SK-N-SH (cell line): ENCODE results near the gene GPN2. TPM values are rescaled to one million over a fixed set of nuclear protein-coding genes. Genes with fewer than 3 reads are reported as not detected.

ENCODE experiments used
- CTCF ChIA-PET: fragments of 300-600, 350-600 bp; formaldehyde crosslinking; extraction: SDS; loops from one replicate; lab custom pipeline; 2021; lab: Yijun Ruan, JAX
- POLR2A ChIA-PET: fragments of 350-600 bp; sonication (Branson Sonifier 250); formaldehyde crosslinking; extraction: SDS; loops from one replicate; lab custom pipeline; 2020; ENCODE audit warnings: antibody characterized with exemption, inconsistent platforms; lab: Yijun Ruan, JAX
- DNase-seq: peaks from one replicate; pipeline ENCODE4 v3.0.0; 2012
- H2AFZ ChIP-seq: fragments of 200-600 bp; sonication (generic); 2 replicates; pipeline ENCODE4 v1.8.1; 2016; ENCODE audit warnings: antibody characterized with exemption, mild to moderate bottlenecking, low read depth
- H3F3A ChIP-seq: fragments of 200-600 bp; sonication (generic); replicated peaks from 2 replicates; pipeline ENCODE3; 2016; ENCODE audit warnings: antibody characterized with exemption, mild to moderate bottlenecking; ENCODE audit not compliant: insufficient read depth
- H3K27ac ChIP-seq, 2 experiments: fragments of 200-500 bp in 1 of 2; fragments of 200-600 bp in 1 of 2; sonication (Bioruptor generic) in 1 of 2; sonication (generic), shearing (Covaris generic) in 1 of 2; 2 replicates each; pipeline versions ENCODE4 v1.5.1 to v1.6.1; 2014 to 2016; ENCODE audit warnings: low read depth in 2 of 2, inconsistent platforms in 1 of 2, low read length in 1 of 2, mild to moderate bottlenecking in 1 of 2, mixed read lengths in 1 of 2
- H3K27me3 ChIP-seq: fragments of 200-600 bp; sonication (generic), shearing (Covaris generic); 2 replicates; pipeline ENCODE4 v1.6.1; 2016; ENCODE audit warnings: mixed run types; ENCODE audit not compliant: insufficient read depth
- H3K36me3 ChIP-seq, 2 experiments: fragments of 200-500 bp in 1 of 2; fragments of 200-600 bp in 1 of 2; sonication (Bioruptor generic) in 1 of 2; sonication (generic) in 1 of 2; replicated peaks in 1 of 2; 2 replicates each; pipeline versions ENCODE3 to v1.5.1; 2014 to 2016; ENCODE audit warnings: low read length in 1 of 2, mild to moderate bottlenecking in 1 of 2; ENCODE audit not compliant: insufficient read depth in 2 of 2, control insufficient read depth in 1 of 2
- H3K4me1 ChIP-seq, 2 experiments: fragments of 200-500 bp in 1 of 2; fragments of 200-600 bp in 1 of 2; sonication (Bioruptor generic) in 1 of 2; sonication (generic), shearing (Covaris generic) in 1 of 2; 2 replicates each; pipeline versions ENCODE4 v1.5.1 to v1.6.1; 2014 to 2016; ENCODE audit warnings: low read depth in 1 of 2, low read length in 1 of 2, mixed run types in 1 of 2; ENCODE audit not compliant: insufficient read depth in 2 of 2, control insufficient read depth in 1 of 2
- H3K4me2 ChIP-seq: fragments of 200-600 bp; sonication (generic), shearing (Covaris generic); 2 replicates; pipeline ENCODE4 v1.6.1; 2017; ENCODE audit warnings: mixed run types
- H3K4me3 ChIP-seq, 2 experiments: fragments of 200-500 bp in 1 of 2; fragments of 200-600 bp in 1 of 2; sonication (Bioruptor generic) in 1 of 2; sonication (generic), shearing (Covaris generic) in 1 of 2; 2 replicates each; pipeline versions ENCODE4 v1.5.1 to v1.8.1; 2014 to 2016; ENCODE audit warnings: low read depth in 2 of 2, inconsistent platforms in 1 of 2, low read length in 1 of 2, mild to moderate bottlenecking in 1 of 2, mixed read lengths in 1 of 2, moderate library complexity in 1 of 2
- H3K79me2 ChIP-seq: fragments of 200-600 bp; sonication (generic); 2 replicates; pipeline ENCODE4 v1.8.1; 2017; ENCODE audit warnings: mild to moderate bottlenecking; ENCODE audit not compliant: insufficient read depth
- H3K9ac ChIP-seq: fragments of 200-600 bp; sonication (generic); 2 replicates; pipeline ENCODE4 v1.6.1; 2017; ENCODE audit warnings: mixed run types
- H3K9me2 ChIP-seq: fragments of 200-600 bp; sonication (generic); 2 replicates; pipeline ENCODE4 v1.6.1; 2017; ENCODE audit warnings: mixed run types
- H3K9me3 ChIP-seq: fragments of 200-600 bp; sonication (generic); 2 replicates; pipeline ENCODE4 v1.6.1; 2017; ENCODE audit warnings: mixed run types, mild to moderate bottlenecking, moderate library complexity
- H4K20me1 ChIP-seq: fragments of 200-600 bp; sonication (generic); 2 replicates; pipeline ENCODE4 v1.6.1; 2017; ENCODE audit warnings: mild to moderate bottlenecking, mixed run types; ENCODE audit not compliant: insufficient read depth
- EP300 ChIP-seq, 2 experiments: IDR thresholded peaks; 2 replicates each; pipeline versions ENCODE4 v1.4.0 to v1.6.1; 2012; ENCODE audit warnings: borderline replicate concordance in 1 of 2, low read depth in 1 of 2, low read length in 1 of 2
- GATA2 ChIP-seq: sonication (generic); formaldehyde crosslinking; IDR thresholded peaks from 2 replicates; pipeline ENCODE4 v1.5.0; 2020; ENCODE audit warnings: mild to moderate bottlenecking, missing genetic modification reagents
- JUND ChIP-seq: IDR thresholded peaks from 2 replicates; pipeline ENCODE4 v1.4.0; 2012
- MEF2A ChIP-seq: IDR thresholded peaks from 2 replicates; pipeline ENCODE4 v1.4.0; 2012; ENCODE audit warnings: low read depth, borderline replicate concordance
- REST ChIP-seq: IDR thresholded peaks from 2 replicates; pipeline ENCODE4 v1.6.1; 2012; ENCODE audit warnings: mild to moderate bottlenecking, low read depth, low read length, moderate library complexity
- WGBS: methylation state at CpG from one replicate; pipeline ENCODE4 v1.1.6; 2017; ENCODE audit warnings: low lambda C conversion rate; 5-methylcytosine and 5-hydroxymethylcytosine counted together
- polyA plus RNA-seq, 3 experiments: library from polyadenylated mRNA; depleted of rRNA; stranded (reverse); fragments of >200 nt; gene quantifications; 2 replicates each; pipeline ENCODE4 v1.2.3, GENCODE V29; 2012

GPN2 gene
- polyA plus RNA-seq, 1 of the 3 experiments (the other 2 are of a cell fraction): 24.0 TPM

GRCh38 chr1:26921126-26921539 lies 31.1 kb upstream of the GPN2 start:
- H3K79me2 ChIP-seq: peaks cover 37% of the 10 kb centered on the region
- H3K4me3 ChIP-seq: peak overlapping the region; percentile 69 to 80
- H3K9ac ChIP-seq: no peak overlapping the region
- no peak for TF ChIP-seq GATA2 (CRISPR knock-in tag)
- TF ChIP-seq EP300 (IDR thresholded peaks at IDR 0.05; ENCODE audit: borderline replicate concordance in 1 of 2, low read depth in 1 of 2, low read length in 1 of 2): peak in 1 of 2 experiments; percentile 74; a peak in 2 of 4 replicates
- peak overlapping the region; percentile 92 for H2AFZ ChIP-seq
- peak overlapping the region; percentile 54 for H3K4me2 ChIP-seq
- no peaks in the 10 kb centered on the region for H3K9me2 ChIP-seq
- ChIA-PET CTCF (no interaction called here), POLR2A (interaction anchor here (1.3 to 1.4 kb wide), 2 partner anchors 21 to 31 kb away, joined by 4 to 7 read pairs; partner anchors contain the start of genes GPATCH3 and GPN2)
- WGBS: 29% methylated on average over 7 of the region's 7 CpGs
- peaks cover 13 to 16% of the 10 kb centered on the region in 2 experiments; a peak in 1 of 4 replicates for H3K4me1 ChIP-seq
- H3F3A ChIP-seq: no peaks in the 10 kb centered on the region
- H3K27me3 ChIP-seq: no peaks in the 10 kb centered on the region
- DNase-seq: no peak
- peak overlapping the region; percentile 53 to 78; a peak in 3 of 4 replicates for H3K27ac ChIP-seq
- H3K36me3 ChIP-seq: peaks cover 11 to 17% of the 10 kb centered on the region in 2 experiments
- no peaks in the 10 kb centered on the region for H3K9me3 ChIP-seq
- peaks cover 10% of the 10 kb centered on the region; the same call in 1 of the 2 replicates for H4K20me1 ChIP-seq

- Histone ChIP-seq H3K4me1 (peaks cover 0 to 8% of the 10 kb centered on the region in 2 experiments; a peak in 1 of 4 replicates), H3F3A (no peaks in the 10 kb centered on the region), H4K20me1 (no peaks in the 10 kb centered on the region), H2AFZ (no peak overlapping the region), H3K79me2 (no peaks in the 10 kb centered on the region), H3K36me3 (no peaks in the 10 kb centered on the region)
- CTCF ChIA-PET: no interaction called here
- WGBS: 55% methylated on average over 2 of the region's 5 CpGs
- TF ChIP-seq MEF2A (no peak), EP300 (IDR thresholded peaks at IDR 0.05; ENCODE audit: borderline replicate concordance in 1 of 2, low read depth in 1 of 2, low read length in 1 of 2) (no peak), JUND (no peak), REST (no peak)
- TF ChIP-seq, all 33 proteins: peak for 0
- no peak for DNase-seq
- Histone ChIP-seq H3K4me3 (no peak overlapping the region), H3K27me3 (no peaks in the 10 kb centered on the region; the same call in 1 of the 2 replicates), H3K9me2 (no peaks in the 10 kb centered on the region), H3K27ac (no peak overlapping the region), H3K9me3 (no peaks in the 10 kb centered on the region), H3K9ac (no peak overlapping the region), H3K4me2 (no peak overlapping the region)
- POLR2A ChIA-PET: no interaction called here
Measured at GRCh38 chr1:26915204-26915842, 25.2 kb upstream of the GPN2 start.
